Body of pancreas (tissue), 4 donors: Measurements from ENCODE around the gene LNX1.

Source experiments
- CTCF ChIP-seq, 7 experiments: fragments of 450-650 bp in 4 of 7; fragments of 200-600 bp in 3 of 7; sonication (generic) in 3 of 7; IDR thresholded peaks; one replicate each; pipeline ENCODE4 v1.5.1; 2016 to 2019; ENCODE audit warnings: antibody characterized with exemption in 7 of 7
- POLR2A ChIP-seq, 3 donors: fragments of 450-650 bp; IDR thresholded peaks; one replicate each; pipeline ENCODE4 v1.6.1; 2016; ENCODE audit warnings: antibody characterized with exemption in 3 of 3, mild to moderate bottlenecking in 2 of 3

GRCh38 chr4:53436251-53436650 lies 155.0 kb downstream of the LNX1 start:
- TF ChIP-seq CTCF (IDR thresholded peaks at IDR 0.05) (no peak), POLR2A (IDR thresholded peaks at IDR 0.05) (no peak)
